Vagina (tissue), 2 donors: ENCODE data around the gene TTC13.

ENCODE experiments used
- CTCF ChIP-seq, 3 experiments: fragments of 450-650 bp in 2 of 3; fragments of 200-600 bp in 1 of 3; sonication (generic) in 1 of 3; IDR thresholded peaks; one replicate each; pipeline ENCODE4 v1.5.1; 2017 to 2019; ENCODE audit warnings: antibody characterized with exemption in 3 of 3, mild to moderate bottlenecking in 2 of 3, moderate library complexity in 2 of 3
- POLR2A ChIP-seq, 2 donors: fragments of 450-650 bp; IDR thresholded peaks; one replicate each; pipeline ENCODE4 v1.6.1; 2017; ENCODE audit warnings: antibody characterized with exemption in 2 of 2, mild to moderate bottlenecking in 2 of 2, moderate library complexity in 2 of 2
- POLR2AphosphoS5 ChIP-seq, 2 donors: sonication (generic); formaldehyde crosslinking; IDR thresholded peaks; one replicate each; pipeline ENCODE4 v1.9.0; 2017; ENCODE audit warnings: antibody characterized with exemption in 2 of 2, mild to moderate bottlenecking in 2 of 2, low read depth in 1 of 2; ENCODE audit not compliant: insufficient read depth in 1 of 2

- no peak for TF ChIP-seq CTCF (IDR thresholded peaks at IDR 0.05)
- TF ChIP-seq POLR2AphosphoS5 (IDR thresholded peaks at IDR 0.05; ENCODE audit: insufficient read depth in 1 of 2, low read depth in 1 of 2), result no peak
- no peak for TF ChIP-seq POLR2A (IDR thresholded peaks at IDR 0.05)
Measured at GRCh38 chr1:230915078-230915477, 63.6 kb downstream of the TTC13 start.
